H9 (cell line): ENCODE measurements around the gene CEP43. TPM values are rescaled to one million over a fixed set of nuclear protein-coding genes. Genes with fewer than 3 reads are reported as not detected.
A peak's percentile ranks its signal among the peaks of the same experiment; 100 is the strongest.

Experiments
- DNase-seq: peaks from one replicate; pipeline ENCODE4 v3.0.0-alpha.2; 2017
- H2AFZ ChIP-seq: one replicate; pipeline ENCODE4 v1.6.1; 2013; ENCODE audit warnings: mild to moderate bottlenecking, low read length, control low read depth, moderate library complexity
- H2AK5ac ChIP-seq: 2 replicates; pipeline ENCODE4 v1.6.1; 2013; ENCODE audit warnings: low read length, control low read depth, mixed read lengths; ENCODE audit not compliant: insufficient read length
- H2BK120ac ChIP-seq: one replicate; pipeline ENCODE4 v1.6.1; 2013; ENCODE audit warnings: low read depth, mild to moderate bottlenecking, low read length, control low read depth, inconsistent platforms; ENCODE audit not compliant: poor library complexity, severe bottlenecking
- H2BK12ac ChIP-seq: 2 replicates; pipeline ENCODE4 v1.6.1; 2013; ENCODE audit warnings: low read length, control low read depth, mixed read lengths, low read depth; ENCODE audit not compliant: insufficient read length
- H2BK15ac ChIP-seq: 2 replicates; pipeline ENCODE4 v1.6.1; 2013; ENCODE audit warnings: low read depth, low read length, control low read depth
- H2BK20ac ChIP-seq: one replicate; pipeline ENCODE4 v1.6.1; 2013; ENCODE audit warnings: low read depth, mild to moderate bottlenecking, low read length, control low read depth, inconsistent platforms; ENCODE audit not compliant: poor library complexity, severe bottlenecking
- H2BK5ac ChIP-seq: 2 replicates; pipeline ENCODE4 v1.6.1; 2013; ENCODE audit warnings: low read length, control low read depth, mixed read lengths; ENCODE audit not compliant: insufficient read length
- H3K14ac ChIP-seq: 2 replicates; pipeline ENCODE4 v1.6.1; 2013; ENCODE audit warnings: low read length, control low read depth; ENCODE audit not compliant: insufficient read depth
- H3K18ac ChIP-seq: 2 replicates; pipeline ENCODE4 v1.6.1; 2013; ENCODE audit warnings: low read depth, mild to moderate bottlenecking, mixed read lengths, low read length, control low read depth; ENCODE audit not compliant: insufficient read length
- H3K23ac ChIP-seq: 2 replicates; pipeline ENCODE4 v1.6.1; 2013; ENCODE audit warnings: low read length, control low read depth, mixed read lengths, low read depth; ENCODE audit not compliant: insufficient read length
- H3K23me2 ChIP-seq: 2 replicates; pipeline ENCODE4 v1.6.1; 2013; ENCODE audit warnings: low read depth, mild to moderate bottlenecking, mixed read lengths, low read length, control low read depth; ENCODE audit not compliant: insufficient read length, poor library complexity, severe bottlenecking
- H3K27ac ChIP-seq: 2 replicates; pipeline ENCODE4 v1.5.1; 2013; ENCODE audit warnings: low read length, control low read depth, mixed read lengths, low read depth; ENCODE audit not compliant: insufficient read length
- H3K27me3 ChIP-seq: 2 replicates; pipeline ENCODE4 v1.6.1; 2013; ENCODE audit warnings: low read length, control low read depth, inconsistent platforms; ENCODE audit not compliant: insufficient read depth
- H3K4ac ChIP-seq: 2 replicates; pipeline ENCODE4 v1.6.1; 2013; ENCODE audit warnings: low read depth, mild to moderate bottlenecking, control low read depth, inconsistent platforms, low read length, moderate library complexity
- H3K4me1 ChIP-seq: 2 replicates; pipeline ENCODE4 v1.6.1; 2013; ENCODE audit warnings: low read length, control low read depth, inconsistent platforms; ENCODE audit not compliant: insufficient read depth
- H3K4me2 ChIP-seq: 2 replicates; pipeline ENCODE4 v1.6.1; 2013; ENCODE audit warnings: low read length, control low read depth, mixed read lengths; ENCODE audit not compliant: insufficient read length, insufficient read depth
- H3K56ac ChIP-seq: 2 replicates; pipeline ENCODE4 v1.6.1; 2013; ENCODE audit warnings: low read depth, mild to moderate bottlenecking, mixed read lengths, low read length, control low read depth; ENCODE audit not compliant: insufficient read length
- H3K79me1 ChIP-seq: 2 replicates; pipeline ENCODE4 v1.6.1; 2013; ENCODE audit warnings: low read depth, mild to moderate bottlenecking, moderate library complexity, low read length, control low read depth, inconsistent platforms; ENCODE audit not compliant: insufficient read depth, poor library complexity, severe bottlenecking
- H3K79me2 ChIP-seq: 2 replicates; pipeline ENCODE4 v1.6.1; 2013; ENCODE audit warnings: low read length, control low read depth, inconsistent platforms; ENCODE audit not compliant: insufficient read depth
- H3K9ac ChIP-seq: 2 replicates; pipeline ENCODE4 v1.6.1; 2013; ENCODE audit warnings: low read length, control low read depth, mixed read lengths; ENCODE audit not compliant: insufficient read length; ENCODE audit errors: extremely low read depth
- H3K9me3 ChIP-seq: one replicate; pipeline ENCODE4 v1.6.1; 2013; ENCODE audit warnings: low read depth, low read length, inconsistent platforms; ENCODE audit not compliant: control insufficient read depth
- H3T11ph ChIP-seq: one replicate; pipeline ENCODE4 v1.6.1; 2013; ENCODE audit warnings: mild to moderate bottlenecking, low read length, control low read depth, inconsistent platforms
- H4K20me1 ChIP-seq: one replicate; pipeline ENCODE4 v1.6.1; 2013; ENCODE audit not compliant: control insufficient read depth, insufficient read length, insufficient read depth
- H4K5ac ChIP-seq: 2 replicates; pipeline ENCODE4 v1.6.1; 2013; ENCODE audit warnings: low read depth, mild to moderate bottlenecking, mixed read lengths, low read length, control low read depth; ENCODE audit not compliant: insufficient read length
- H4K8ac ChIP-seq: replicated peaks from 2 replicates; pipeline ENCODE4 v1.6.1; 2013; ENCODE audit warnings: low read length, control low read depth, mixed read lengths, low read depth; ENCODE audit not compliant: insufficient read length
- H4K91ac ChIP-seq: 2 replicates; pipeline ENCODE4 v1.6.1; 2013; ENCODE audit warnings: low read depth, mild to moderate bottlenecking, moderate library complexity, mixed read lengths, low read length, control low read depth; ENCODE audit not compliant: insufficient read length
- H3K27ac Mint-ChIP-seq, 3 experiments: 2 replicates in 2 of 3; 3 replicates in 1 of 3; pipeline ENCODE4 v1.8.0; 2020 to 2021; ENCODE audit warnings: mixed read lengths in 3 of 3, mild to moderate bottlenecking in 1 of 3, moderate library complexity in 1 of 3
- H3K27me3 Mint-ChIP-seq: 2 replicates; pipeline ENCODE4 v1.8.0; 2021; ENCODE audit warnings: low read depth, mild to moderate bottlenecking, moderate library complexity, mixed read lengths
- H3K36me3 Mint-ChIP-seq, 3 experiments: 2 replicates in 2 of 3; 3 replicates in 1 of 3; pipeline ENCODE4 v1.8.0; 2020 to 2021; ENCODE audit warnings: low read depth in 3 of 3, mixed read lengths in 3 of 3; ENCODE audit not compliant: insufficient read depth in 1 of 3
- H3K4me1 Mint-ChIP-seq, 2 experiments: 2 replicates each; pipeline ENCODE4 v1.8.0; 2020; ENCODE audit warnings: mixed read lengths in 2 of 2
- H3K4me3 Mint-ChIP-seq, 2 experiments: 2 replicates in 1 of 2; 3 replicates in 1 of 2; pipeline ENCODE4 v1.8.0; 2020 to 2021; ENCODE audit warnings: mild to moderate bottlenecking in 2 of 2, mixed read lengths in 2 of 2, moderate library complexity in 1 of 2
- H3K9me3 Mint-ChIP-seq, 2 experiments: 2 replicates in 1 of 2; 3 replicates in 1 of 2; pipeline ENCODE4 v1.8.0; 2020; ENCODE audit warnings: mild to moderate bottlenecking in 2 of 2, mixed read lengths in 2 of 2, moderate library complexity in 1 of 2
- WGBS: extraction: QIAGEN DNeasy Blood & Tissue Kit; methylation state at CpG from one replicate; pipeline ENCODE4 v1.1.7; 2013; ENCODE audit warnings: missing lambda C conversion rate, low lambda C conversion rate, mixed read lengths; ENCODE audit not compliant: insufficient read length; ENCODE audit errors: extremely low coverage; 5-methylcytosine and 5-hydroxymethylcytosine counted together
- total RNA-seq: library from RNA; stranded (reverse); gene quantifications from 2 replicates; pipeline ENCODE4 v1.2.1, GENCODE V29; 2021
- TF ChIP-seq, protein P1 (sequence below): fragments of 200-600 bp; sonication (generic); conservative IDR thresholded peaks from 3 replicates; pipeline ENCODE4 v1.8.0; 2021; ENCODE audit warnings: antibody characterized with exemption, mild to moderate bottlenecking

Gene CEP43
- total RNA-seq, 1 experiment from 2014 or later, result 33.6 TPM

DNA sequence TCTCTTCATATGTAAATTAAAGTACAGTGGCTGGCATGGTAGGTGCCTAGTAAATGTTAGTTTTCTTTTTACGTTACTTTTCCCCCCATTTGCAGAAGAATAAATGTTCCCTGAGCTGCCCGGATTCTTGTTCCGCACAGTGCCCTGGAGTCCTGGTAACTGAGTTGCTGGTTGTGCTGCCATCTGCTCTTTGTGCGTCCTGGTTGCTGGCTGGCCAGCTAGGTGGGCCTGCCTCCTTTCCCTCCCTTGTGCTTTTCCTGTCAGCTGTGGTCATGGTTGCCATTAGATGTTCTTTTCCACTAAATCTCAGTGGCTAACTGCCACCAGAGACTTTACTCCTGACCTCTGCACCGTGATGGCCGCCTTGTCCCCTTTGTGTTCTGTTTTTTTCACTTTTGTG lies 28.6 kb downstream of the CEP43 start:
- H2BK20ac ChIP-seq, result no peak overlapping the region
- H4K5ac ChIP-seq, result no peak overlapping the region
- H2BK5ac ChIP-seq, result no peak overlapping the region
- H3K23ac ChIP-seq, result no peak overlapping the region
- H2BK15ac ChIP-seq, result no peak overlapping the region
- H3K23me2 ChIP-seq, result no peaks in the 10 kb centered on the region
- H3K18ac ChIP-seq, result no peak overlapping the region
- TF ChIP-seq, protein P1, sequence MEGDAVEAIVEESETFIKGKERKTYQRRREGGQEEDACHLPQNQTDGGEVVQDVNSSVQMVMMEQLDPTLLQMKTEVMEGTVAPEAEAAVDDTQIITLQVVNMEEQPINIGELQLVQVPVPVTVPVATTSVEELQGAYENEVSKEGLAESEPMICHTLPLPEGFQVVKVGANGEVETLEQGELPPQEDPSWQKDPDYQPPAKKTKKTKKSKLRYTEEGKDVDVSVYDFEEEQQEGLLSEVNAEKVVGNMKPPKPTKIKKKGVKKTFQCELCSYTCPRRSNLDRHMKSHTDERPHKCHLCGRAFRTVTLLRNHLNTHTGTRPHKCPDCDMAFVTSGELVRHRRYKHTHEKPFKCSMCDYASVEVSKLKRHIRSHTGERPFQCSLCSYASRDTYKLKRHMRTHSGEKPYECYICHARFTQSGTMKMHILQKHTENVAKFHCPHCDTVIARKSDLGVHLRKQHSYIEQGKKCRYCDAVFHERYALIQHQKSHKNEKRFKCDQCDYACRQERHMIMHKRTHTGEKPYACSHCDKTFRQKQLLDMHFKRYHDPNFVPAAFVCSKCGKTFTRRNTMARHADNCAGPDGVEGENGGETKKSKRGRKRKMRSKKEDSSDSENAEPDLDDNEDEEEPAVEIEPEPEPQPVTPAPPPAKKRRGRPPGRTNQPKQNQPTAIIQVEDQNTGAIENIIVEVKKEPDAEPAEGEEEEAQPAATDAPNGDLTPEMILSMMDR, result no peak
- H3K9me3 ChIP-seq, result no peaks in the 10 kb centered on the region
- DNase-seq, result no peak
- no peak overlapping the region for H2BK12ac ChIP-seq
- no peak overlapping the region for H3K4ac ChIP-seq
- H3K4me3 Mint-ChIP-seq, result no peak overlapping the region; a peak in 1 of 5 replicates
- H3K9me3 Mint-ChIP-seq, result no peaks in the 10 kb centered on the region
- no peaks in the 10 kb centered on the region for H4K20me1 ChIP-seq
- no peaks in the 10 kb centered on the region for H3K79me2 ChIP-seq
- H3K27me3 ChIP-seq, result no peaks in the 10 kb centered on the region
- no peak overlapping the region for H3K56ac ChIP-seq
- H2AFZ ChIP-seq, result no peak overlapping the region
- H3K14ac ChIP-seq, result no peak overlapping the region
- H4K91ac ChIP-seq, result no peak overlapping the region
- peaks cover 6% of the 10 kb centered on the region; the same call in 1 of the 2 replicates for H3K4me1 ChIP-seq
- H3K36me3 Mint-ChIP-seq, result peaks cover 28 to 63% (median 56%) of the 10 kb centered on the region in 3 experiments; a peak in 6 of 7 replicates
- H3K27ac ChIP-seq, result no peak overlapping the region
- H3K4me1 Mint-ChIP-seq, result peaks cover 17% of the 10 kb centered on the region in 2 experiments
- no peak overlapping the region for H3T11ph ChIP-seq
- H3K4me2 ChIP-seq, result no peak overlapping the region
- H2BK120ac ChIP-seq, result no peak overlapping the region
- peak overlapping the region in 2 of 3 experiments; percentile 10 to 38; a peak in 3 of 7 replicates for H3K27ac Mint-ChIP-seq
- no CpG with 5 or more reads among the region's 6 CpGs for WGBS
- no peak overlapping the region for H3K9ac ChIP-seq
- no peaks in the 10 kb centered on the region for H3K79me1 ChIP-seq
- H3K27me3 Mint-ChIP-seq, result no peaks in the 10 kb centered on the region
- no peak overlapping the region for H4K8ac ChIP-seq
- no peak overlapping the region for H2AK5ac ChIP-seq
